Astrocyte (in vitro differentiated cells and primary cell): Measurements from ENCODE around the gene SEC11C. TPM values are rescaled to one million over a fixed set of nuclear protein-coding genes. Genes with fewer than 3 reads are reported as not detected.
A peak's percentile ranks its signal among the peaks of the same experiment; 100 is the strongest.

ENCODE experiments used
- DNase-seq: peaks from one replicate; pipeline ENCODE4 v3.0.0-alpha.2; 2010; ENCODE audit warnings: low read depth
- FAIRE-seq: peaks from 2 replicates; lab custom pipeline; 2011; peaks lifted over from hg19 to GRCh38; lab: Jason Lieb, UNC
- H2AFZ ChIP-seq: 2 replicates; pipeline ENCODE4 v1.6.0; 2012; ENCODE audit warnings: low read depth, low read length, inconsistent platforms
- H3K27ac ChIP-seq: 2 replicates; pipeline ENCODE4 v1.5.1; 2011; ENCODE audit warnings: low read depth, low read length, inconsistent platforms
- H3K27me3 ChIP-seq: 2 replicates; pipeline ENCODE4 v1.6.0; 2011; ENCODE audit warnings: low read length, inconsistent platforms; ENCODE audit not compliant: insufficient read depth
- H3K36me3 ChIP-seq: 2 replicates; pipeline ENCODE4 v1.5.1; 2011; ENCODE audit warnings: low read length, inconsistent platforms; ENCODE audit not compliant: insufficient read depth
- H3K4me1 ChIP-seq: 2 replicates; pipeline ENCODE4 v1.5.1; 2011; ENCODE audit warnings: low read length, inconsistent platforms; ENCODE audit not compliant: insufficient read depth
- H3K4me2 ChIP-seq: 2 replicates; pipeline ENCODE4 v1.6.0; 2012; ENCODE audit warnings: low read length, inconsistent platforms
- H3K4me3 ChIP-seq: 2 replicates; pipeline ENCODE4 v1.5.1; 2011; ENCODE audit warnings: low read depth, mild to moderate bottlenecking, low read length, inconsistent platforms; ENCODE audit not compliant: insufficient read depth
- H3K79me2 ChIP-seq: 2 replicates; pipeline ENCODE4 v1.6.0; 2012; ENCODE audit warnings: mild to moderate bottlenecking, low read length, inconsistent platforms; ENCODE audit not compliant: insufficient read depth
- H3K9ac ChIP-seq: 2 replicates; pipeline ENCODE4 v1.6.0; 2012; ENCODE audit warnings: mild to moderate bottlenecking, low read length, inconsistent platforms
- H3K9me3 ChIP-seq: 2 replicates; pipeline ENCODE4 v1.5.1; 2012; ENCODE audit warnings: low read depth, mild to moderate bottlenecking, low read length, inconsistent platforms; ENCODE audit not compliant: insufficient read depth
- H4K20me1 ChIP-seq: 2 replicates; pipeline ENCODE4 v1.6.0; 2012; ENCODE audit warnings: low read length, inconsistent platforms; ENCODE audit not compliant: insufficient read depth
- H3K27ac Mint-ChIP-seq: one replicate; pipeline ENCODE4 v1.8.0; 2021; ENCODE audit warnings: mild to moderate bottlenecking, mixed read lengths; ENCODE audit not compliant: unreplicated experiment
- H3K27me3 Mint-ChIP-seq: one replicate; pipeline ENCODE4 v1.8.0; 2021; ENCODE audit warnings: low read depth, mixed read lengths; ENCODE audit not compliant: unreplicated experiment
- H3K36me3 Mint-ChIP-seq: one replicate; pipeline ENCODE4 v1.8.0; 2021; ENCODE audit warnings: low read depth, mixed read lengths; ENCODE audit not compliant: unreplicated experiment
- H3K4me1 Mint-ChIP-seq: one replicate; pipeline ENCODE4 v1.8.0; 2021; ENCODE audit warnings: low read depth, mixed read lengths; ENCODE audit not compliant: unreplicated experiment
- H3K4me3 Mint-ChIP-seq: one replicate; pipeline ENCODE4 v1.8.0; 2021; ENCODE audit warnings: mild to moderate bottlenecking, moderate library complexity, mixed read lengths; ENCODE audit not compliant: unreplicated experiment
- H3K9me3 Mint-ChIP-seq: one replicate; pipeline ENCODE4 v1.8.0; 2021; ENCODE audit warnings: mild to moderate bottlenecking, mixed read lengths; ENCODE audit not compliant: unreplicated experiment
- CTCF ChIP-seq: IDR thresholded peaks from 2 replicates; pipeline ENCODE4 v1.5.1; 2011; ENCODE audit warnings: low read depth, mild to moderate bottlenecking, inconsistent platforms, low read length, moderate library complexity; ENCODE audit not compliant: insufficient read depth
- EZH2 ChIP-seq: IDR thresholded peaks from 2 replicates; pipeline ENCODE4 v1.6.1; 2012; ENCODE audit warnings: mild to moderate bottlenecking, low read length, inconsistent platforms; ENCODE audit not compliant: insufficient read depth
- total RNA-seq: library from RNA; stranded (reverse); gene quantifications from 2 replicates; pipeline ENCODE4 v1.2.1, GENCODE V29; 2021

Gene SEC11C
- total RNA-seq, 1 donor from 2014 or later, result 38.0 TPM

- Mint-ChIP-seq H3K4me3 (no peak overlapping the region), H3K4me1 (peaks cover 4% of the 10 kb centered on the region), H3K27me3 (no peaks in the 10 kb centered on the region), H3K27ac (no peak overlapping the region), H3K36me3 (no peaks in the 10 kb centered on the region), H3K9me3 (no peaks in the 10 kb centered on the region)
- Histone ChIP-seq H3K27me3 (no peaks in the 10 kb centered on the region), H3K27ac (no peak overlapping the region), H3K36me3 (no peaks in the 10 kb centered on the region), H3K4me1 (peaks cover 7% of the 10 kb centered on the region), H3K9me3 (no peaks in the 10 kb centered on the region), H4K20me1 (peaks cover 49% of the 10 kb centered on the region), H3K79me2 (peaks cover 28% of the 10 kb centered on the region), H3K4me2 (peak overlapping the region; percentile 28), H3K9ac (no peak overlapping the region), H2AFZ (no peak overlapping the region), H3K4me3 (no peak overlapping the region)
- no peak for TF ChIP-seq EZH2
- no peak for TF ChIP-seq CTCF
- DNase-seq (no peak), FAIRE-seq (no peak)
Measured at GRCh38 chr18:59143441-59143840, 3.8 kb downstream of the SEC11C start.

GRCh38 chr18:59144483-59144882 is 4.8 kb downstream of the SEC11C start:
- no peaks in the 10 kb centered on the region for H3K9me3 ChIP-seq
- TF ChIP-seq EZH2 (no peak), CTCF (no peak)
- DNase-seq, result no peak
- no peaks in the 10 kb centered on the region for H3K27me3 Mint-ChIP-seq
- no peak overlapping the region for H3K4me3 Mint-ChIP-seq
- no peak overlapping the region for H3K9ac ChIP-seq
- H3K27me3 ChIP-seq, result no peaks in the 10 kb centered on the region
- H3K27ac Mint-ChIP-seq, result no peak overlapping the region
- H3K36me3 ChIP-seq, result no peaks in the 10 kb centered on the region
- FAIRE-seq, result no peak
- no peak overlapping the region for H3K4me3 ChIP-seq
- H3K27ac ChIP-seq, result no peak overlapping the region
- no peaks in the 10 kb centered on the region for H3K9me3 Mint-ChIP-seq
- peaks cover 28% of the 10 kb centered on the region for H3K79me2 ChIP-seq
- H3K4me1 Mint-ChIP-seq, result peaks cover 4% of the 10 kb centered on the region
- H3K4me2 ChIP-seq, result no peak overlapping the region
- H2AFZ ChIP-seq, result no peak overlapping the region
- peaks cover 49% of the 10 kb centered on the region for H4K20me1 ChIP-seq
- H3K4me1 ChIP-seq, result peaks cover 7% of the 10 kb centered on the region
- H3K36me3 Mint-ChIP-seq, result no peaks in the 10 kb centered on the region

- Histone ChIP-seq H3K79me2 (peaks cover 28% of the 10 kb centered on the region), H3K36me3 (no peaks in the 10 kb centered on the region), H3K4me1 (peaks cover 6% of the 10 kb centered on the region), H3K9me3 (no peaks in the 10 kb centered on the region), H4K20me1 (peaks cover 49% of the 10 kb centered on the region), H3K27me3 (no peaks in the 10 kb centered on the region), H3K27ac (no peak overlapping the region), H3K4me2 (no peak overlapping the region), H3K4me3 (no peak overlapping the region), H3K9ac (no peak overlapping the region), H2AFZ (no peak overlapping the region)
- FAIRE-seq, result no peak
- TF ChIP-seq CTCF (no peak), EZH2 (no peak)
- H3K27ac Mint-ChIP-seq, result no peak overlapping the region
- no peak overlapping the region for H3K4me3 Mint-ChIP-seq
- no peak for DNase-seq
- no peaks in the 10 kb centered on the region for H3K36me3 Mint-ChIP-seq
- peaks cover 4% of the 10 kb centered on the region for H3K4me1 Mint-ChIP-seq
- H3K27me3 Mint-ChIP-seq, result no peaks in the 10 kb centered on the region
- no peaks in the 10 kb centered on the region for H3K9me3 Mint-ChIP-seq
Measured at GRCh38 chr18:59145055-59145454, 5.4 kb downstream of the SEC11C start.
